Activated CD4-positive, alpha-beta T cell treated with anti-CD3 and anti-CD28 coated beads, Interleukin-2, Interleukin-6, amounts not matched to agents 100 ng/mL and 50 ng/mL, durations not matched to agents 16 hours and 8 hours (primary cell): Measurements from ENCODE around the gene PUS1.
"Not testable (repeated sequence)": the region's sequence is repeated elsewhere in the genome, so short reads cannot be mapped to it uniquely, and the experiment has no call there.

ENCODE experiments used
- DNase-seq: peaks from one replicate; pipeline ENCODE4 v3.0.0-alpha.2; 2020

PUS1 gene

DNA sequence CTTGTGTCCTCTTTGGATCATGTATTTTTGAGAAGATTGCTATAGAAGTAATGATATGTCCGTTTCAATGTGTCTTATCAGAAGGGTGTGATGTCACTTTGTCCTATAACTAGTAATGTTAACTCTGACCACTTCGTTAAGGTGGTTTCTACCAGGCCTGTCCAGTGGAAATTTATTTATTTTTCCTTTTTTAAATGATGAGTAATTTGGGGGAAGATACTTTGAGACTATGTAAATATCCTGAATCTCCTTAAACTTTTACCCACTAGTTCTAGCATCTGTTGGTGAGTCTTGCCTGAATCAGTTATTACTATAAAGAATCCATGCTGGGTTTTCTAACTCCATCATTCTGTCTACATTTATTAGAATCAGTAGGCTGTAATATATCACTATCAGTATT is 36.0 kb downstream of the PUS1 start:
- DNase-seq, result no peak

DNA sequence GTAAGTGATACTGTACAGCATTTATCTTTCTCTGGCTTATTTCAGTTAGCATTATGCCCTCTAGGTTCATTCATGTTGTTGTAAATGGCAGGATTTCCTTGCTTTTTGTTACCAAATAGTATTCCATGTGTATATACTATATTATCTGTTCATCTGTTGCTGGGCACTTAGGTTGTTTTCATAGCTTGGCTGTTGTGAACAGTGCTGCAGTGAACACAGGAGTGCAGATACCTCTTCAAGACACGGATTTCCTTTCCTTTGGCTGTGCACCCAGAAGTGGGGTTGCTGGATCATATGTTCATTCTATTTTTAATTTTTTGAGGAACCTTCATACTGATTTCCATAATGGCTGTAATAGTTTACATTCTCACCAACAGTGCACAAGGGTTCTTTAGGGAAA is 42.1 kb downstream of the PUS1 start:
- no peak for DNase-seq

DNA sequence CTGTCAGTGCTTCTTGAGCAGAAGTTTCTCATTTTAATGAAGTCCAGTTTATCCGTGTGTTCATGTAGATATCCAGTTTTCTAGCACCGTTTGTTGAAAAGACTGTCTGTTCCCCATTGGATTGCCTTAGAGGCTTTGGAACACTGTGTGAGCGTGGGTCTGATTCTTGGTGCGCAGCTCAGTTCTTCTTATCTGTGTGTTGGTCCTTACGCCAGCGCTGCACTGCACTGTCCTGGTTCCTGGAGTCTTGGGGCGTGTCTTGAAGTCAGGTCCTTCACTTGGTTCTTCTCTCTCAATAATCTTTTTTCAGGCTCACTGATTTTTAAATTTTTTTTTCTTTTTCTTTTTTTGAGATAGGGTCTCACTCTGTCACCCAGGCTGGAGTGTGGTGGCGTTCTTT is 46.2 kb downstream of the PUS1 start:
- no peak for DNase-seq

DNA sequence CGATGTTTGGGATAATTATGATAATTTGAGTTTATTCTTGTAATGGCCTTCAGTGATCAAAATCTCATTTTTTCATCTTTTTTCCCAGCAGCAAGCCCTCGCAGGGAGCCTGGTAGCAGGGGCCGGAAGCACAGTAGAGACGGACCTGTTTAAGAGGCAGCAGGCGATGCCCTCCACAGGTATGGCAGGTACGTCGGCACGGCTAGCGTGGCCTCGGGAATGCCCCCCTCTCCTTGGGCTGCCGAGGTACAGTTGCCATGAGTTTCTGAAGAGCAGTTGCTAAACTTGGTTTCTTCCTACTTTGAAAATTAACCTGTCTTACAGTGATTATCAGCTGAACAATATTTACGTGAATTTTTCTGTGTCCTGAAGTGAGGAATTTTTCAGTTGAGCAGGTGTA is 50.5 kb downstream of the PUS1 start:
- no peak for DNase-seq

DNA sequence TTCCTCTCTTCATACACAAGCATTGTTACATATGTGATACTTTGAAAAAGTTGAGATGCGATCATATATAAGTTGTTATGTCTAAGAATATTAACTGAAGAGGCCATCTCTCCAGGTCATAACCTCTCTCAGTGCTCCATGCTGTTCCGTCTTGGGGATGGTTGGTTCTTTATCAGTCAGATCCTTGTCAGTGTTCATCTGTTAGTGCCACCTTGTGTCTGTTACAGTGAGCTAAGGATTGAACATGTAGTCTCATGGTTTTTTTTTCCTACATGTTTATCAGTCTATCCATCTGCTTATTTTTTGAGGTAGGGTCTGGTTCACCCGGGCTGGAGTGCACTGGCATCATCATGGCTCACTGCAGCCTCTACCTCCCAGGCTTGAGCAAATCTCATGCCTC is 51.2 kb downstream of the PUS1 start:
- DNase-seq, result no peak

DNA sequence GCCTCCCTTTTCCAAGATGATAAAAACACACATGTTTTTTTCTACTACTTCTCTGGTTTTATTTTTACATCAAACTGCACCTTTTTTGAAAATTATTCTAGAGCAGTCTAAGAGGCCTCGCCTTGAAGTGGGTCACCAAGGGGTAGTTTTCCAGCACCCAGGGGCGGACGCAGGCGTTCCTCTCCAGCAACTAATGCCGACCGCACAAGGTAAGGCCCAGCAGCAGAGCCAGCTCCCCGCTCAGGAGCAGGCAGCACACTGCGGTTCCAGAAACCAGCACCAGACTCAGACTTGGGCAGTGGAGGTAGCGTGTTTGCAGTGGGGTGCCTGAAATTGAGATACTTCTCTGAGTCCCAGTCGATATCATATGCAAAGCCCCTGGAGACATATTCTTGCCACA is 52.3 kb downstream of the PUS1 start:
- DNase-seq, result no peak

DNA sequence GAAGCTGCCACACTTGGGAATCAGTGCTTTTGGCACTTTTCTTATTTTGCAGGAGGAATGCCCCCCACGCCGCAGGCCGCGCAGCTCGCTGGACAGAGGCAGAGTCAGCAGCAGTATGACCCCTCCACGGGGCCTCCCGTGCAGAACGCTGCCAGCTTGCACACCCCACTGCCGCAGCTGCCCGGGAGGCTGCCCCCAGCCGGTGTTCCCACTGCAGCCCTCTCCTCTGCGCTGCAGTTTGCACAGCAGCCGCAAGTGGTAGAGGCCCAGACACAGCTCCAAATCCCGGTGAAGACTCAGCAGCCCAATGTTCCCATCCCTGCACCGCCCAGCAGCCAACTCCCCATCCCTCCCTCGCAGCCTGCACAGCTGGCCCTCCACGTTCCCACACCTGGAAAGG is 53.0 kb downstream of the PUS1 start:
- no peak for DNase-seq

DNA sequence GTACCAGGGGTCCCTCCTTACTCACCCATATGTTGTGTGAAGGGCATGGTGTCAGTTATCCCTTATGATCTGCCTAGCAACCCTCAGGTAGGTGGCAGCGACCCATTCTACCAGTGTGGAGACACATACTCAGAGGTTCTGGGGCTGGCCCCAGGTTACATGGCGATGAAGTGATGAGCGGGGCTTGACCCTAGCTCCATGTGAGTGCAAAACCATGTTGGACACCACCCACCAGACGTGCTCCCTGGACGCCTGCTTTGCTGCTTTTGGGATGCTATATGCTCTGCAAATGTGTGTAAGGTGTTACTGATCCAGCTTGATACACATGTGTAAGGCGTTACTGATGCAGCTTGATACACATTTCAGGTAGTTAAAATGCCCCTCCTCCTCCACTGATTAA is 54.0 kb downstream of the PUS1 start:
- no peak for DNase-seq

DNA sequence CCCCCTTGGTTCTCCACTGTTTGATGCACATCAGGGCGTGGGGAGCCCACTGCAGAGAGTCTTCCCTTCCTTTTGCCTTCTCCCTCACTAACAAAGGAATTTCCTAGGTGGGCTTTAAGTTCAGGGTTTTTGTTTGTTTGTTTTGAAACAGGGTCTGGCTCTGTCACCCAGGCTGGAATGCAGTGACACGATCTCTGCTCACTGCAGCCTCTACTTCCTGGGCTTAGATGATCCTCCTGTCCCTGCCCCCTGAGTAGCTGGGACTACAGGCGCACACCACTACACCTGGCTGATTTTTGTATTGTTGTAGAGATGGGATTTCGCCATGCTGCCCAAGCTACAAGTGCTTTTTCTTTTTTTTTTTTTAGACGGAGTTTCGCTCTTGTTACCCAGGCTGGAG is 54.5 kb downstream of the PUS1 start:
- no peak for DNase-seq

DNA sequence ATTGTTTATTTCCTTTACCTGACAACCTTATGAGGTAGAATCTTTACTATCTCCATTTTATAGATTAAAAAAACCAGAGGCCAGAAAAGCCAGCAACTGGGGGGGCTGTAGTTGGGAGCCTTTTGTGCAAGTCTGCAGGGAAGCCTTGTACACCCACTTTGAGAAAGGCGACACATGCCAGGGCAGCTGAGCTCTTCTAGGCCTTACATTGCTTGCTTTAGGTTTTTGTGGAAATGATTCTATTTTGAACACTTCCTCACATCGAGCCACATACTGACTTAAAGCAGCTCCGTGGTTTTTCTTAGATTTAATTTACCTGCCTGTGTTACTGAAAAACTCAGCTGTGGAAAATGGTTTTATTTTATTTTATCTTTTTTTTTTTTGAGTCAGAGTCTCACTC is 55.3 kb downstream of the PUS1 start:
- DNase-seq, result no peak

DNA sequence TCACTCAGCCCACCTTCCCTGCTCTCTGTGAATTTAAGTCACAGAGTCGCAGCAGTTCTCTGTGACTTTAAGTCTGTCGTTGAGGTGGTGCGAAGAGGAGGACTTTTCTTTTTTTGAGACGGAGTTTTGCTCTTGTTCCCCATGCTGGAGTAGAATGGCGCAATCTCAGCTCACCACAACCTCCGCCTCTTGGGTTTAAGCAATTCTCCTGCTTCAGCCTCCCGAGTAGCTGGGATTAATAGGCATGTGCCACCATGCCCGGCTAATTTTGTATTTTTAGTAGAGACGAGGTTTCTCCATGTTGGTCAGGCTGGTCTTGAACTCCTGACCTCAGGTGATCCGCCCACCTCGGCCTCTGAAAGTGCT is 56.4 kb downstream of the PUS1 start:
- not testable (repeated sequence) for DNase-seq

DNA sequence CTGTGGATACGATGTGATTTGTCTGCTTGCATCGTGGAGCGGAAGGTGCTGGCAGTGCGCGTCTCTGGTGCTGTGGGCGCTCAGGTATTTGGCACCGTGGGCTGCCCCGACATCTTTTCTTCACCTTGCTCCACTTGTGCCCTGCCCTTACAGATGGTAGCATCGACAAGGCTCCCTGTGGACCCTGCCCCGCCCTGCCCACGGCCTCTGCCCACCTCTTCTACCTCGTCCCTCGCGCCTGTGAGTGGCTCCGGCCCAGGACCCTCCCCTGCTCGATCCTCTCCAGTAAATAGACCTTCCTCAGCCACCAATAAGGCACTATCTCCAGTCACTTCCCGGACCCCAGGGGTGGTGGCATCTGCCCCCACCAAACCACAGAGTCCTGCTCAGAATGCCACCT is 57.3 kb downstream of the PUS1 start:
- no peak for DNase-seq

DNA sequence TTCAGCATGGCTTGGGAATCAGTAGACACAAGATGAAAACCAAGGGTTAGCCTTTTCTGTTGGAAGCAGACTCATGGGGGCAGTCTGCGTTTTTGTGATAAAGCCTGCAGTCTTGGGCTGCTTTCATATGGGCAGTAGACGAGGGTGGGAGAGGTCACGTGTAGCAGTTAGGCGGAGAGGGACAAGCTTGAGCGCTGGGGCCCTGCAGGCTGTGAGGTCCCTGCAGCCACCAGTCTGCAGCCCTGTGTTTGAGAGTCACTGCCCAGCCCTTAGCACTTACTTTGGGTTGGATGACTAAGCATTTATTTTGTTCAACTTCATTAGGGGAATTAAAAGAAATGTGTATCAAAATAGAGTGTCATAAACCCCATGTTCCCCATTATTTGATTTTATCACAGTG is 57.8 kb downstream of the PUS1 start:
- DNase-seq, result no peak

DNA sequence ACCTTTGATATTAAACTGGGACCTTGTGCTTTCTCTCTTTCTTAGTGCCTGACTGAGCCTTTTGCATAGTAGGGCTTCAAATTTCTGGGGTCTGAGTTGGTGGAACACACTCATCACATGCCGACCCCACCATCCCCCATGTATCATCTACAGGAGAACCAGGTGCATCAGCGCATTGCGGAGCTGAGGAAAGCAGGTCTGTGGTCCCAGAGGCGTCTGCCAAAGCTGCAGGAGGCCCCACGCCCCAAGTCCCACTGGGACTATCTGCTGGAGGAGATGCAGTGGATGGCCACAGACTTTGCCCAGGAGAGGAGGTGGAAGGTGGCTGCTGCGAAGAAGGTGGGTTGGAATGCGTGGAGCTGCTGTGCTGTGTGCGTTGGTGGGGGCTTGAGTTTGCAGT is 58.5 kb downstream of the PUS1 start:
- DNase-seq, result no peak

DNA sequence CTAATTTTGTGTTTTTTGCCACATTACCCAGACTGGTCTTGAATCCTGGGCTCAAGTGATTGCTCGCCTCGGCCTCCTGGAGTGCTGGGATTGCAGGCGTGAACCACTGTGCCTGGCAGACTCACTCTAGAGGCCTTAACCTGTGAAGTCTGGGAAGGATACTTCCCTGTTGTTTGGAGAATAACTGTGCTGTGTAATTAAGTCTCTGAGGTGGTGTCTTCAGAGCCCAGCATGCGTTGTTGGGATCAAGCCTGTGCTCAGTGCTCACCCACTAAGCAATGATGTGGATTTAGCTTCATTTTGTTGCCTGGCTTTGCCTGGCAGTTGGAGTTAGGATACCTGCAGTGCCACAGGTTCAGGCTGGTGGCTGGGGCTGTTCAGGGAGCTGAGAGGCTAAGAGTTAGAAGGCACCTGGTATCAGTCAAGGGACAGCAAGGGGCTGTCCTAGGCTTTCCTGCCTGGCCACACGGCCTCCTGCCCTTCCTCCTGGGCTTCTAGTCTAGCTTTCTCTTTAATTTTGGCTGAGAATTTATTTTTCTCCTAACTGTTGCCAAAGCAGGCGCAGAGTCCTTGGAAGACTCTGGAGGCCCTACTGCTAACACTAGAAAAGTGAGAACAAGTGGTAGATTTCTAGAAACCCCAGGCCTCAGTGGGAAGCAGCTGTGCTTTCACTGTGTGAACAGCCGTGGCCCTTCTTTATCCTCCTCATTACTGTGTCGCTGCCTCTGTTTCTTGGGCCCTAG is 59.1 kb downstream of the PUS1 start:
- DNase-seq, result no peak

DNA sequence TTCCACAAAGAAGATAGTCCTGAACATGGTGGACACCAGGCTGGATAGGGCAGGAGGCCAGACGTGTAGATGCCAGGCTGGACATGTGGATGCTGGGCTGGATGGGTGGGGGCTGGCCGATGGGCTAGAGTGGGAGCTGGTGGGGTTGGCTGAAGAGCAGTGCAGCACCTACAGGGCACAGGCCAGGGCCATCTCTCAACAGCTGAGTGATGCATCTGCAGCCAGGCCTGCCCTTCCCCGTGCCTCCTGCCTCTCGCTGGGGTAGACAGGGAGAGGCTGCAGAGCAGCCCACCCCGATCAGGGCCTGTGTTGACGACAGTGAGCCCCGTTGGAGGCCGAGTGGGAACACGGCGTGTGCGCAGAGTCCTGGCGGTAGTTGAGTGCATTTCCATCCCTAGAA is 59.9 kb downstream of the PUS1 start:
- no peak for DNase-seq

DNA sequence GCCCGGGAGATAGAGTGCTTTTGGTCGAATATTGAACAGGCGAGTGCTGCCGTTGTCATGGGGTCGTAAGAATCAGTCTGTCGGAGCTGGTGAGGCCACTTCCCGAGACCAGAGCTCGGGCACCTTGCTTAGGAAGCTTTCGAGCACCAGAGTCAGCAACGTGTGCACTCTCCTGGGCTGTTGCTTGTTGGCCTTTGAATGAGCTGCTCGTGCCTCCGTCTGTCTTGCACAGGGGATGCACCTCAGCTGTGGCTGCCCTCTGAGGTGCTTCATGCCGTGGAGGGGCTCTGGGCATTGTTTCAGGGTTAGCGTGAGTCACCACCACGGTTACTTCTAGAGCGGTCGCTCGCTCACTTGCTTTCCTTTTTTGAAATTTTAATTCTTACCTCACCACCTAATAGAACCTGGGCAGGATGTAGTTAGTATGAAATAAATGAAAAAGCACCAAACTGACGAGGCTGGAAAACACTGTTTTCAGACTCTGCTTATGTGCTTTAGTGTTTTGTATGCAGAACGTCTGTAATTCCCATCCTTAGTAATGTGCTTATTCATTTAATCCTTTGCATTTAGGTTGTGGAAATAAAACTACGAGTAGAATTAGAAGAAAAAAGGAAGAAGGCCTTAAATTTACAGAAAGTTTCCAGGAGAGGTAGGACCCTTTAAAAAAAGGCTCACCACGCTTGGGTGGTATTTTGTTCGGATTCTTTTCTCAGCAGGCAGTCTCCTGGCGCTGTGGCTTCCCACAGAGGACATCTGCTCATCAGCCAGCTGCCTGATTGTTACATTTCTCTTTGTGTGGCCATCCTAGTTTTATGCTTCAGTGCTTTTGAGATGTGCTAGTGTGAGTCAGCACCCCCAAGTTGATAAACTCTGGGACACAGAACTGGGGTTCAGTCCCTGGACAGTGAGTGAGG is 61.2 kb downstream of the PUS1 start:
- no peak for DNase-seq

DNA sequence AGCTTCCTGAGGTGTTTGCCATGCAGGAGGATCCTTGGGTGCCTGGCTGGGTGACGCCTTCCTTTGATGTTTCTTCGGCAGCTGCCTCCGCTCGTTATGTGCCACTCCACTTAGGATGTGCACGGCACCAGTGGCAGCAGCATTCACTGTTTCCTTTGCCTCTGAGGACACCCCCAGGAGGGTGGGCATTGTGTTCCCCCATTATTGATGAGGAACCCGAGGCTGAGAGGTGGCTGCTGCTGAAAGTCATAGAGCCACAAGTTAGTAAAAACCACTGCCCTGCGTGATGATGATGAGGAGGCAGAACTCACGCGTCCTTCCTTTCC is 61.9 kb downstream of the PUS1 start:
- DNase-seq, result no peak

DNA sequence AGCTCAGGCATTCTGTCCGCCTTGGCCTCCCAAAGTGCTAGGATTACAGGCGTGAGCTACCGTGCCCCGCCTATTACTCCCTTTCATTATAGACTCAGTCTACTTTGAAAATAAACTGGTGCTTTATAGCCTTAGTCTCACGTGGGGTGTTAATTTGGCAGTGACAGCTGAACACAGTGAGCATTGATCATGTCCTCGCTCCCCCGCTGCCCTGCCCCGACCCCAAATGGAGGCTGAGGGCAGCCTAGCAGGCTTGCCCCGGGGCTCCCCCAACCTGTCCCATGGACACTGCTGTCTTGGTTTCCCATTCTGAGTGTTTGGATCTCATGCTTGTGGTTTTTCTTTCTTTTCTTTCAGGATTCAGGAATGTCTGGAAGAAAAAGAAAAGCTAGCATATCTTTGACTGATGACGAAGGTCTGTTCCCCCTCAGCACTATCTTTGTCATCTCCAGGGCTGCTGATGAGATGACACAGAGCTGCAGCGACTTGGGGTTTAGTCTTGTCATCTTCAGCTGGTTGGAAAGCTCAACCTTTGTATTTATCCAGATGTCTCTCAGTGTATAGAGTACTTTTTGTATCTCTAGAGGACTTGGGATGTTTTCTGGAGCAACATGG is 62.8 kb downstream of the PUS1 start:
- DNase-seq, result no peak

DNA sequence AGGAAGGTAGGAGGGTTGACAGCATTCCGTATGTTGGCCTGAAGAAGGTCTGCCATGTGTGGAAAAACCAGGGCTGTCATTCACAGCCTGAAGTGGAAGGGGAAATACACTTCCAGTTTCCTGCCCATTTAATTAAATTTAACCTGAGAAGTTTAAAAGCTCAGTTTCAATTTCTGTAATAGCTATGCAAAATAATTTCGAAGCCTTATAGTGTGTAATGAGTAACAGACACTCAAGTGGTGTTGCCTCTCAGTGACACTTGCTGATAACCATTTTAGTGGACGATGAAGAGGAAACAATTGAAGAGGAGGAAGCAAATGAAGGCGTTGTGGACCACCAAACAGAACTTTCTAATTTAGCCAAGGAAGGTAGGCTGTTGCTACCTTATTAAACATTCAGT is 65.5 kb downstream of the PUS1 start:
- no peak for DNase-seq
